GM18502 (cell line): ENCODE data around the gene DHRS13.
"Not testable (repeated sequence)": the region's sequence is repeated elsewhere in the genome, so short reads cannot be mapped to it uniquely, and the experiment has no call there.

ENCODE experiments used
- ATAC-seq: cut with Tn5 transposase; IDR thresholded peaks from one replicate; pipeline ENCODE4 v1.9.1; 2021; ENCODE audit warnings: mild to moderate bottlenecking; ENCODE audit not compliant: unreplicated experiment, poor library complexity

Gene DHRS13

DNA sequence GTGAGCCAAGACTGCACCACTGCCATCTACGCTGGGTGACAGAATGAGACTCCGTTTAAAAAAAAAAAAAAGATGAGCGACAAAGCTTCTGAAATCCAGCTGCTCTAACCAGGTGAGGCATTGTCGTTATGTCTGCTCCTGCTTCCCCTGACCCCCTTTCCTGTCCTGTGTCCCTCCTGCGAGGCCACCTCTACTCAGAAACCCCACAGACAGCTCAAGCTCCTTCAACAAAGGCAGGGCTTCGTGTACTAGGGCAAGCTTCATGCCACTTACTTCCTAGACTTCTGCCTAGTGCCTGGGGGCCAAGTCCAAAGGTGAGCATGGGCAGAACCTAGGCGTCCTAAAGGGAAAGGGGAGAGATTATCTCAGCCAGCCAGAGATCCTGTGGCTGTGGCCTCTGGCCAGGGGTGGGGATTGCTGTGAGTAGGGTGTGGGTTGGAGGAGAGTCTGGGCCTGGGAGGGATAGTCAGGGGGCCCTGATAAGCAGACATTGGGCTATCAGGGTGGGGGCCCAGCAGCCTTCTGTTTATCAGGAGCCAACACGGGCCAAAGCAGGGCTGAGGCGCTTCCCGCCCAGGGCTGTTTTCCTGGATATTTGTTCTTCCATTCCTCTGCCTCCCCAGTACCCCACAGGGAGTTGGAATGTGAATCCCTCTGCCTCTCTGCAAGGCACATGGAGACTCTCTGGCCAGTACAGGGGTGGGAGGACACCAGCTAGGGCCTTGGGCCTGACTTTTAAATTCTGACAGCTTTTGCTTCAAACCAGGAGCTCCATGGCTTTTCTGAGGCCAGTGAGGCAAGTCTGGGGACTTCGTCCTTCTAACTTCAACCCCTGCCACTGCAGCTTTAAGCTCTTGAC, 37.7 kb downstream of the DHRS13 start:
- no peak for ATAC-seq

DNA sequence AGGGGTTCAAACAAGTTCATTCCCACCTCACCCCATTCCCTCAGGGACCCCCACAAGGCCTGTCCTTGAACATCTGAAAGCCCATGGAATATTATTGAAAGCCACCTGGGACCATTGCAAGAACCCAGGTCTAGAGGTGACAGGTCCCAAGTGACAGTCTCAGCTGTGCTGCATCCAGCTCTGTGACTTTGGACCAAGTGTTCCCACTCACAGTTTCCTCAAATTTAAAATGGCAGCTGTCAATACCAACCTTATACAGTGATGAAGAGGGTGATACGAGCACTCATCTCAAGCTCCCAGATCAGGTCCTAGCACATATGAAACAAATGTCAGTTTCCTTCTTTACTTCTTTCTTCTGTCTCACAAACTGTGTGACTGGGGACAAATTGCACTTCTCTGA, 38.9 kb downstream of the DHRS13 start:
- no peak for ATAC-seq

DNA sequence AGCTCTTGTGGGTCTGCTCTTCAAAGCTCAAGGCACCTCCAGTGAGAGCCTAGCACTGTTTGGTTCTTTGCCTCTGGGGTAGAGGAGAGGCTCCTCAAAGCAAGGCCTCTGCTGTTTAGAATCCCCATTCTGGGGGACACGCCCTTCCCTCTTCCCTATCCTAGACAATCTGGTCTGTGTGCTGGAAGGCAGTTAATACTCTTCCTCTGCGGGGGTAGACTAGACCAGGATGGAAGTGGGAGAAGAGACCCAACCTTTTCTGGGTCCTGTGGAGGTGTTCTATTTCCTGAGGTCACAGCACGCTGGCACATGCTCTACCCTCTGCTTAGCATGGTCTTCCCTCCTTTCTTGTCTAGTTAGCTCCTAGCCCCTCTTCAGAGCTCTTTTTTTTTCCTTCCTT, 40.3 kb downstream of the DHRS13 start:
- no peak for ATAC-seq

DNA sequence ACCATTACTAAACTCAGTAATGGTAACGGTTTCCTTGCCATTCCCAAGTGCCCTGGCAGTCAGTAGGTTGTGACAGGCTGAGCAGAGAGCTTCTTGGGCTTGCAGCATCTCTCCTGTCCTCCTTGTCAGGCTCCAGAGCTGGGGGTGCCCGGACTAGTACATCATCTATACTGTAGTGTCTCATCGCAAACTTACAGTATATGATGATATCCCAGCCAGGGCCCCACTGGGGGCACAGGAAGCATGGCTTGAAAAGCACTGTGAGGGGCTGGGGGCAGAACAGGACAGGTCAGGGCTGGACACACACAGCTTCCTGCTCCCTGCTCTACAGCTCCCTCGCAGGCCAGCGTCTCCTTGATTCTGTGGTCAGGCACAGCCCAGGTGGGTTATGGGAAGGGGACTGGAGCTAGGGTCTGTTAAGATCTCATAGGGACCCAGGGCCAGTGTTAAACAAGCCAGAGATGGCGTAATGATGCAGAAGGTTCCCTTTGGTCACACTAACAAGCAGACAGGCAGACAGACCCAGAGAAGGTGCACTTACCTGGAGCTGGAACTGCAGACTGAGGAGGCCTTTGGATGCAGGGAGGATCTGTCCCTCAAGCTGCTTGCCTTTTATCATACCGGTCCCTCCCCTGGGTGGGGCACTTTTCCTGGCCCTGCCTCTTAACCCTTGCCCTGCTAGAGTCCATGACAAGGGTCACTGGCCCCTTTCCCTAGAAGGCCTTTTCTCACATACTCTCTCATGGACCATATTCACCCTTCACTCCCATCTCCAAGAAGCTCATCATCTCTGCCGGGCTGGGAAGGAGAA, 41.3 kb downstream of the DHRS13 start:
- no peak for ATAC-seq

DNA sequence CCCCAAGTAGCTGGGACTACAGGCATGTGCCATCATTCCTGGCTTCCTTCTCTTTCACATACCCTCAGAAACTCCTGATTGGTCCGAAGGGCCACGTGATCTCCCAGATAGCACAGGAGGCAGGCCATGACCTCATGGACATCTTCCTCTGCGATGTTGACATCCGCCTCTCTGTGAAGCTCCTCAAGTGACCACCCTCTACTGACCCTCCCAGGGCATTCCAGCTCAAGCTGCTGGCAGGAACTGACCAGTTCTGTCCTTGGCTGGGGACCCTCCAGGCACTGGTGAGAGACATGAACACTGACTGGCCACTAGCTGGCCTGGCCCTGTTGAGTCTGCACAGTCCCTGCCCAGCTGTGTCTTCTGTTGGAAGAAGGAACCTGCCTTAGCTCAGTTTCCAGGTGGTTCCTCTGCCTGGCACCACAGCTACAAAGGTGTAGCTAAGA, 42.5 kb downstream of the DHRS13 start:
- ATAC-seq = no peak

DNA sequence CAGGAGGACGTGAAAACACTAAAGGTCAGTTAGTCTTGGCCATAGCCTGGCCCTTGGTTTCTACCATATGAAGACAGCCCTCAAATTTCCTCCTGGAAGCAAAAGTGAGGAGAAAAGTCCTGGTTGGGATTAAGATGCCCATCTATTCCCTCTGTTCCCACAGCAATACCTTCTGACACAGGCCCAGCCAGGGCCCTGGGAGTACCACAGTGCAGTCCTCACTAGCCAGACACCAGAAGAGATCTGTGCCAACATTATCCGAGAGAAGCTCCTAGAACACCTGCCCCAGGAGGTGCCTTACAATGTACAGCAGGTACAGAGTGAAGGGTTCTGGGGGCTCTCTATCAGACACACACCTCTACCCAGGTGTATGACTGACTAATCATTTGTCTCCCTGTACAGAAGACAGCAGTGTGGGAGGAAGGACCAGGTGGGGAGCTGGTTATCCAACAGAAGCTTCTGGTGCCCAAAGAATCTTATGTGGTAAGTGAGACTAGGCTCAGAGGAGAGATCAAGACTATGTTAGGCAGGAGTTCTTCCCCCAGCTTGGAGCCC, 44.0 kb downstream of the DHRS13 start:
- ATAC-seq = no peak

DNA sequence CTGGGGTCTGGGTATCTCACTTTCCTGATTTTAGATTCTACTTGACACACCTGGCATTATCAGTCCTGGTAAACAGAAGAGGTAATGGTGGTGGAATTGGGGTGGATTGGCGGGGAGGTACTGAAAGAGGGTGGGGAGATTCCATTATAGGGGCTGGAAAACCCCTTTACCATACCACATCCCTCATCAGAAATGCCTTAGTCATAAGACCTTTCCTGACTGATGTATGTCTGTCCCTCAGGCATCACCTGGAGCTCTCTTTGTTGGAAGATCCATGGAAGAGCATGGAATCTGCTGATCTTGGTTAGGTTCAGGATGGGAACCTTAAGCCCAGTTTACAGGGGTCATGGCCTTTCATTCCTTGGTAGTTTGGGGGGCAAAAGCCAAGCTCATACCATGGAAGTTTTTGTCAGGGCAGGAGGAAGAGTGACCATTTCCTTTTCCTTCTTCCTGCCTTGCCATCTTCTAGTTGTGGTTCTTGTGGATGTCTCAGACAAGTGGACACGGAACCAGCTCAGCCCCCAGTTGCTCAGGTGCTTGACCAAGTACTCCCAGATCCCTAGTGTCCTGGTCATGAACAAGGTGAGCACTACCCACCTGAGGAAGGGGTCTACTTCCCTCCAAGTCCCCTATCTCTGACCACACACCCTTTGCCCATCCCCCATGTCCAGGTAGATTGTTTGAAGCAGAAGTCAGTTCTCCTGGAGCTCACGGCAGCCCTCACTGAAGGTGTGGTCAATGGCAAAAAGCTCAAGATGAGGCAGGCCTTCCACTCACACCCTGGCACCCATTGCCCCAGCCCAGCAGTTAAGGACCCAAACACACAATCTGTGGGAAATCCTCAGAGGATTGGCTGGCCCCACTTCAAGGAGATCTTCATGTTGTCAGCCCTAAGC, 44.7 kb downstream of the DHRS13 start:
- ATAC-seq = no peak

DNA sequence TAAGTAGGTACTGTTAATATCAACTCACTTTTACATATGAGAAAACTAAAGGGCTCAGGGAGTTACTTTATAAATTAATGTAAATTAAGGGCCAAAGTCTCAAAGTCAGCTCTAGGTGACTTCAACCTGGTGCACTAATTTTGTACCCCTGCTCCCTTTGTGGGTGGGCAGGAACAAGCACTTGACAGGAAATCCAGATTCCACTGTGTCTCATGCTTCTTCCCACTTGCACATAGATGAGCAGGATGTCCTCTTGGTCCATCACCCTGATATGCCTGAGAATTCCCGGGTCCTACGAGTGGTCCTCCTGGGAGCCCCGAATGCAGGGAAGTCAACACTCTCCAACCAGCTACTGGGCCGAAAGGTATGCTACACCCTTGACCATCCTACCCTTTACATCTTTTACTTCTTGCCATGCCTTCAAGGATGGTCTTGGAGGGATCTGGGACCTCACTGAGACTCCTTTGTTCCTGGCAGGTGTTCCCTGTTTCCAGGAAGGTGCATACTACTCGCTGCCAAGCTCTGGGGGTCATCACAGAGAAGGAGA, 46.8 kb downstream of the DHRS13 start:
- no peak for ATAC-seq

DNA sequence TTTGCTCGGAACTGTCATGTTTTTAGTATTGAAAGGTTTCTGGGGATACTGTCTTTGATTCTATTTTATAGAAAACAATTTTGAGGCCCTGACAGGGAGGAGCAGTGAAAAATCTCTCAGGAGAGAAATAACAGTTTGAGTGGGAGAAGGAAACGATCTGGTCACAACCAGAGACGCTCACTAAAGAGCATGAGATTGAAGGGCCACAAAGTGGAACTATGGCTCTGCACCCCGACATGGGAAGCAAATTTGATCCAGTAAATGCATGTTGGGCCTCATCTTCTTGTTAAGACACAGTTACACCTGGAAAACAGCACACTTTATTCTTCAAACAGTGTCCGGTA, 47.6 kb downstream of the DHRS13 start:
- no peak for ATAC-seq

DNA sequence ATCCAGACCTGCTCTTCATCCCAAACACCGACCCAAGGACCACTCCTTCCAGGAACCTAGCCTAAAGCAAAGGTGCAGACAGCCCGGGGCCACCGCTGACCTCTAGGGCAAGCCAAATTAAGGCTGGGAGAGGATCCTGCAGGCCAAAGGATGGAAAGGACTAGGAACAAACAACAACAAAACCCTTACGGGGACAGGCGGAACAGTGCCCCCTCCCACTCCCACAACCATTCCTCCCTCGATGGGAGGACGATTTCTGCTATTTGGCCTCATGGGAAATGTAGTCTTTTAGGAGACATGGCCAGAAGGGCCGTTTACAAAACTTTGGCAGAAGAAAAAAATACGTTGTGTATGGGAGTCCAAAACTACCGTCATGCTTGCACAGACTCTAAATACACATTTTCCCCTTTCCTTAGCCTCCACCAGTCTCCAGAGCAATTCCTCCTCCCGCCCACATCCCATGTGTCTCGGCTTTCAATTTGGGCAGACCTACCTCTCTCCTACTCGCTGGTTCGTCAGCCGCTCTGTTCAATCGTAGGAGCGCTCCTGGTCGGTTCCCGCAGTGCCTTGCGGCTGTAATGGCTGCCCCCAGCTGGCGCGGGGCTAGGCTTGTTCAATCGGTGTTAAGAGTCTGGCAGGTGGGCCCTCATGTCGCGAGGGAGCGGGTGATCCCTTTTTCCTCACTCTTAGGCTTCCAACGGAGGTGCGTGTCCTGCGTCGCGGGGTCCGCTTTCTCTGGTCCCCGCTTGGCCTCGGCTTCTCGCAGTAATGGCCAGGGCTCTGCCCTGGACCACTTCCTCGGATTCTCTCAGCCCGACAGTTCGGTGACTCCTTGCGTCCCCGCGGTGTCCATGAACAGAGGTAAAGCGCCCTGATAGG, 48.2 kb downstream of the DHRS13 start, which contains the start of gene ERAL1:
Gene ERAL1 (plus strand): TSS at position 560 of the 879 bp plus-strand sequence. CDS start 19 bp downstream, at position 579.
- peak; percentile 97 for ATAC-seq

DNA sequence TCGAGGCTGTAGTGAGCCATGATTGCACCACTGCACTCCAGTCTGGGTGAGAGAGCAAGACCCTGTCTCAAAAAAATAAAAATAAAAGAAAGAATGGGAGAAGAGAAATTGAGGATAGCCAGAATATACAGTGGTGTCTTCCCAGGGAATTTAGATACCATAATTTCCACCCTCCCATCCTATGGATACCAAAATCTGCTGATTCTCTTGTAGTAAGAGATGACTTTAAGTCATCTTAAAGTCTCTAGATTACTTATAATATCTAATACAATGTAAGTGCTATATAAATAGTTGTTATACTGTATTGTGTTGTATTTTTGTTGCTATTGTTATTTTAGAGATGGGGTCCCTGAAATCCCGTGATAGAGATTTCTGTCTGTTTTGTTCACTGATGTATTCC, 49.6 kb downstream of the DHRS13 start:
- ATAC-seq = no peak

DNA sequence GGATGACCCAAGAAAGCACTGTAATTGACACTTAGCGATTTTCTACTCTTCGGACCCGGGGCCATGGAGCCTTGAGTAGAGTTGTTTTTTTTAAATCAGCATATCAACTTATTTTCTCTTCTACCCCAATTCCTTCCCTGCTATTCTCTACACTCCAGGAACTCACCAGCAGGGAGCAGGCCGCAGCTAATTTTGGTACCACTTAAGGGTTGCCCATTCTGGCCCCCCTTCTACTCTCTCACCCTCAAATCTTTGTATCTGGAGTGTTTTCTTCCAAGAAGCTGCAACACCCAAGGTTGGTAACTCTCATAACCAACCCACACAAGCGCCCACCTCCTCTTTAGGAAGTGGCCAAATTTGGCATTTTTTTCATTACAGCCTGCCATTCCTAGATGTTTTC, 53.6 kb downstream of the DHRS13 start:
- ATAC-seq = no peak

DNA sequence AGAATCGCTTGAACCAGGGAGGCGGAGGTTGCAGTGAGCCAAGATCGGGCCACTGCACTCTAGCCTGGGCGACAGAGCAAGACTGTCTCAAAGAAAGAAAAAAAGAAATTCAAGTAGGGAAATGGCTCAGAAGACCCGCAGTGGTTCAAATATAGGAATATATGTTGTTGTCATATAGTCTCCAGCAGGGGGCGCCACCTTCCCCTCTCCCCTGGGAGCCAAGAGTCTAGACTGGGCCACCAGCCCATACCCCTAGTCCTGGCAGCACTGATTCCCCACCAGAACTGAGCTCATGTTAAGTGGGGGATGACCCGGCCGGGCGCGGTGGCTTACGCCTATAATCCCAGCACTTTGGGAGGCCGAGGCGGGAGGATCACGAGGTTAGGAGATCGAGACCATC, 54.2 kb downstream of the DHRS13 start:
- not testable (repeated sequence) for ATAC-seq
